ENCODE results near the gene LZTS3. TPM values are rescaled to one million over a fixed set of nuclear protein-coding genes. Genes with fewer than 3 reads are reported as not detected.

Gene LZTS3
- total and polyA plus RNA-seq, 2 experiments from 2014 or later, result 3.9 to 12.1 TPM

GRCh38 chr20:3193806-3194616, 20.7 kb upstream of the LZTS3 start:
- in situ Hi-C loops (cut with MboI), result no loop called here

GRCh38 chr20:3192226-3193015, 19.1 kb upstream of the LZTS3 start:
- H4K20me1 ChIP-seq (ENCODE audit: insufficient read depth), result no peaks in the 10 kb centered on the region
- no peak overlapping the region for H3K9ac ChIP-seq
- no peaks in the 10 kb centered on the region for H3K27me3 ChIP-seq (replicated peaks; ENCODE audit: insufficient read depth)
- TF ChIP-seq EZH2 (IDR thresholded peaks at IDR 0.05; ENCODE audit: insufficient read depth, poor library complexity, severe bottlenecking) (no peak), EZH2phosphoT487 (IDR thresholded peaks at IDR 0.05; ENCODE audit: insufficient read depth, low read depth) (no peak)
- H3F3A ChIP-seq (ENCODE audit: insufficient read depth), result no peaks in the 10 kb centered on the region
- no peaks in the 10 kb centered on the region for H3K9me2 ChIP-seq (ENCODE audit: insufficient read depth)
- H3K27ac ChIP-seq, result no peak overlapping the region
- 93 to 95% methylated on average over 18 of the region's 18 CpGs for WGBS, 2 experiments (ENCODE audit: low coverage in 1 of 2, low lambda C conversion rate in 2 of 2, missing lambda C conversion rate in 2 of 2)
- no peaks in the 10 kb centered on the region for H3K4me1 ChIP-seq (ENCODE audit: insufficient read depth)
- H3K79me2 ChIP-seq (ENCODE audit: insufficient read depth), result no peaks in the 10 kb centered on the region
- no peak overlapping the region for H2AFZ ChIP-seq
- no peak overlapping the region for H3K4me2 ChIP-seq (ENCODE audit: unreplicated experiment)
- no peaks in the 10 kb centered on the region for H3K9me3 ChIP-seq (ENCODE audit: low read depth)
- no peak overlapping the region for H3K4me3 ChIP-seq
- no peak for DNase-seq
- peaks cover 7% of the 10 kb centered on the region; the same call in 1 of the 2 replicates for H3K36me3 ChIP-seq (ENCODE audit: low read depth)
- in situ Hi-C loops (cut with MboI), result no loop called here

More at GRCh38 chr20:3193806-3194616, 20.7 kb upstream of the LZTS3 start:
- no peak overlapping the region for H2AFZ ChIP-seq
- H3K9me3 ChIP-seq (ENCODE audit: low read depth), result no peaks in the 10 kb centered on the region
- no peak for DNase-seq
- no peak overlapping the region for H3K4me3 ChIP-seq
- H3K4me2 ChIP-seq (ENCODE audit: unreplicated experiment), result no peak overlapping the region
- H3K36me3 ChIP-seq (ENCODE audit: low read depth), result peaks cover 7% of the 10 kb centered on the region; the same call in 1 of the 2 replicates
- H3K27ac ChIP-seq, result no peak overlapping the region
- H3F3A ChIP-seq (ENCODE audit: insufficient read depth), result no peaks in the 10 kb centered on the region
- no peak overlapping the region for H3K9ac ChIP-seq
- no peaks in the 10 kb centered on the region for H4K20me1 ChIP-seq (ENCODE audit: insufficient read depth)
- TF ChIP-seq EZH2phosphoT487 (IDR thresholded peaks at IDR 0.05; ENCODE audit: insufficient read depth, low read depth) (no peak), EZH2 (IDR thresholded peaks at IDR 0.05; ENCODE audit: insufficient read depth, poor library complexity, severe bottlenecking) (no peak)
- no peaks in the 10 kb centered on the region for H3K79me2 ChIP-seq (ENCODE audit: insufficient read depth)
- no peaks in the 10 kb centered on the region for H3K27me3 ChIP-seq (replicated peaks; ENCODE audit: insufficient read depth)
- H3K4me1 ChIP-seq (ENCODE audit: insufficient read depth), result no peaks in the 10 kb centered on the region
- H3K9me2 ChIP-seq (ENCODE audit: insufficient read depth), result no peaks in the 10 kb centered on the region
- WGBS, 2 experiments (ENCODE audit: low coverage in 1 of 2, low lambda C conversion rate in 2 of 2, missing lambda C conversion rate in 2 of 2), result 90 to 92% methylated on average over 14 of the region's 14 CpGs

- no peaks in the 10 kb centered on the region for H3K9me2 ChIP-seq (ENCODE audit: insufficient read depth)
- no peak overlapping the region for H2AFZ ChIP-seq
- H3K36me3 ChIP-seq (ENCODE audit: low read depth), result peaks cover 3% of the 10 kb centered on the region; the same call in 1 of the 2 replicates
- H3K4me1 ChIP-seq (ENCODE audit: insufficient read depth), result no peaks in the 10 kb centered on the region
- in situ Hi-C loops (cut with MboI), result no loop called here
- no peak for TF ChIP-seq EZH2 (IDR thresholded peaks at IDR 0.05; ENCODE audit: insufficient read depth, poor library complexity, severe bottlenecking)
- TF ChIP-seq EZH2phosphoT487 (IDR thresholded peaks at IDR 0.05; ENCODE audit: insufficient read depth, low read depth), result no peak
- H4K20me1 ChIP-seq (ENCODE audit: insufficient read depth), result no peaks in the 10 kb centered on the region
- H3K9me3 ChIP-seq (ENCODE audit: low read depth), result no peaks in the 10 kb centered on the region
- no peak overlapping the region for H3K4me2 ChIP-seq (ENCODE audit: unreplicated experiment)
- WGBS, 2 experiments (ENCODE audit: low coverage in 1 of 2, low lambda C conversion rate in 2 of 2, missing lambda C conversion rate in 2 of 2), result 84 to 90% methylated on average over 12 to 13 of the region's 14 CpGs
- no peaks in the 10 kb centered on the region for H3K27me3 ChIP-seq (replicated peaks; ENCODE audit: insufficient read depth)
- no peak overlapping the region for H3K9ac ChIP-seq
- no peaks in the 10 kb centered on the region for H3K79me2 ChIP-seq (ENCODE audit: insufficient read depth)
- H3K4me3 ChIP-seq, result no peak overlapping the region
- DNase-seq, result no peak
- H3K27ac ChIP-seq, result no peak overlapping the region
- H3F3A ChIP-seq (ENCODE audit: insufficient read depth), result no peaks in the 10 kb centered on the region
Measured at GRCh38 chr20:3190681-3191111, 17.3 kb upstream of the LZTS3 start.

- no peaks in the 10 kb centered on the region for H3K9me3 ChIP-seq (ENCODE audit: low read depth)
- H3K4me3 ChIP-seq, result no peak overlapping the region
- no peak overlapping the region for H3K9ac ChIP-seq
- H3K4me1 ChIP-seq (ENCODE audit: insufficient read depth), result no peaks in the 10 kb centered on the region
- no peaks in the 10 kb centered on the region for H3K79me2 ChIP-seq (ENCODE audit: insufficient read depth)
- WGBS, 2 experiments (ENCODE audit: low coverage in 1 of 2, low lambda C conversion rate in 2 of 2, missing lambda C conversion rate in 2 of 2), result 86 to 92% methylated on average over 4 of the region's 4 CpGs
- TF ChIP-seq EZH2phosphoT487 (IDR thresholded peaks at IDR 0.05; ENCODE audit: insufficient read depth, low read depth), result no peak
- no peak for TF ChIP-seq EZH2 (IDR thresholded peaks at IDR 0.05; ENCODE audit: insufficient read depth, poor library complexity, severe bottlenecking)
- H3K9me2 ChIP-seq (ENCODE audit: insufficient read depth), result no peaks in the 10 kb centered on the region
- H2AFZ ChIP-seq, result no peak overlapping the region
- no peak overlapping the region for H3K27ac ChIP-seq
- H3F3A ChIP-seq (ENCODE audit: insufficient read depth), result no peaks in the 10 kb centered on the region
- no peak for DNase-seq
- in situ Hi-C loops (cut with MboI), result no loop called here
- no peak overlapping the region for H3K4me2 ChIP-seq (ENCODE audit: unreplicated experiment)
- no peaks in the 10 kb centered on the region for H4K20me1 ChIP-seq (ENCODE audit: insufficient read depth)
- no peaks in the 10 kb centered on the region for H3K27me3 ChIP-seq (replicated peaks; ENCODE audit: insufficient read depth)
- peaks cover 3% of the 10 kb centered on the region; the same call in 1 of the 2 replicates for H3K36me3 ChIP-seq (ENCODE audit: low read depth)
Measured at GRCh38 chr20:3189561-3190131, 16.3 kb upstream of the LZTS3 start.

Measured in GM23248 (cell line).